ENCODE measurements around the gene CTIF.

Gene CTIF

DNA sequence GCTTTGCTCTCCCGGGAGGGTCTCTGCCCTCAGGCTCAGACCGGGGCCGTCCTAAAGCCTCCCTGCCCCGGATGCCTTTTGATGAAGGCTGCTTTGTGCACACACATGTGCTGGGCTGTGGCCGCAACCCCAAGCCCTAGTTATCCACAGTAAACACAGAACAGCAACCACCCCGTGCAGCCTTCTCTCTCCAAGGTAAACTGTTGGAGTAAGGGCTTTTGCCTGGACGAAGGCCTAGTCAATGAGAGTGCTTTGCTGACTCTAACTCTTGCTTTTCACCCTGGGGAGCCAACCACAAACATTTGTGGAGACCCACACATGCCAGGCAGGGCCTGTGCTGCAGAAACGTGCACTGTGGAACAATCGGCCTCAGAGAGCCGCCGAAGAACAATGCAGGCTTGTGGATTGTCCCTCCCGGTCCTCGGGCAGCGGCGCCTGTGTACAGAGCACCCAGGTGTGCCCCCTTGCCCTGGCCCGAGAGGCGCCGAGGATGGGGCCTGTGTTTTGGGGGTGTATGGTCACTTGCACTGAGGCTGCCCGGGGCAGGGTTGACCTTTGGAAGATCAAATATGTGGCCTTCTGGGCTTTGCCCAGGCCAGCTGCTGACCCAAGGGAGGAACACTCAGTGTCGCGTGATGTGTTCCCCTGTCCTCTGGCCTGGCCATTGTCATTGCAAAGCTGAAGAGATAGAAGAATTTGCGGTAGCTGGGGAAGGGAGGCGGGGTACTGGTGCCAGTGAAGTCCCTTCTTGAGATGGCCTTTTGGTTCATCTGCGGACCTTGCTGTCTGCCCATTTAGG is 37.0 kb downstream of the CTIF start:
- DNase-seq, result no peak

GRCh38 chr18:48576457-48576771 is 37.6 kb downstream of the CTIF start:
- no peak for DNase-seq

DNA sequence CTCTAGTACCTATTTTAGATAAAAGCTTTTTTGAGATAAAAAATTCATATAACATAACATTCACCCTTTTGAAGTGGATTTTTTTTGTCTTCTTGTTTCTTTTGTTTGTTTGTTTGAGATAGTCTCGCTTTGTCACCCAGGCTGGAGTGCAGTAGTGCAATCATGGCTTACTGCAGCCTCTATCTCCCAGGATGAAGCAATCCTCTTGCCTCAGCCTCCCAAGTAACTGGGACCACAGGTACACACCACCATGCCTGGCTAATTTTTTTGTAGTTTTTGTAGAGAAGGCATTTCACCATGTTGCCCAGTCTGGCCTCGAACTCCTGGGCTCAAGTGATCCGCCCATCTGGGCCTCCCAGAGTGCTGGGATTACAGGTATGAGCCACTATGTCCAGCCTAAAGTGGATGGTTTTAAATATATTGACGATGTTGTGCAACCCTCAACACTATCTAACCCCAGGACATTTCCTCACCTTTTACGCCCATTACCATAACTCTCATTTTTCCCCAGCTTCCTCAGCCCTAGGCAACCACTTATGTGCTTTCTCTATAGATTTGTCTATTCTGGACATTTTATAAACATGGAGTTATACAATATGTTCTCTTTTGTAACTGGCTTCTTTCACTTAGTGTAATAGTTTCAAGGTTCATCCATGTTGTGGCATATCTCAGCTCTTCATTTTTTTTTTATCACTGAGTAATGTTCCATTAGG is 38.8 kb downstream of the CTIF start:
- DNase-seq, result no peak

- DNase-seq, result no peak
These were observed 39.5 kb downstream of the CTIF start for GRCh38 chr18:48578289-48578688.

GRCh38 chr18:48580066-48580465 is 41.2 kb downstream of the CTIF start:
- DNase-seq, result no peak

DNA sequence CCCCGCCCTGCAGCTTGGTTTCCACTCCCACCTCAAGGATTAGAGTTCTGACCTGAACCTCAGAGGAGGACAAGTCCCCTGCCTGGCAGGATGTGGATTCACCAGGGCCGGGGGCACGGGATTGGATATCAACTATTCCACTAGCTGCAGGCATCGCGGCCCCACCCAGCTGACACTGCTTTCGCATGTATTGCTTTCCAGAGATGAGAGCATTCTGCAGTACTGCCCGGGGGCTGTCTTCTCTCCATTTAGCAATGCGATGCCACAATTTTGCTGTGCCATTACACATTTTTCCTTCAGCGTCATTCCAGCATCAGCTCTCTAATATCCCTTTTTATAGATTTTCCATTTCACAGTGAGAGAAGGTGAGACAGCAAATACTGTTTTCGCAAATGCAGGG is 42.0 kb downstream of the CTIF start:
- no peak for DNase-seq

DNA sequence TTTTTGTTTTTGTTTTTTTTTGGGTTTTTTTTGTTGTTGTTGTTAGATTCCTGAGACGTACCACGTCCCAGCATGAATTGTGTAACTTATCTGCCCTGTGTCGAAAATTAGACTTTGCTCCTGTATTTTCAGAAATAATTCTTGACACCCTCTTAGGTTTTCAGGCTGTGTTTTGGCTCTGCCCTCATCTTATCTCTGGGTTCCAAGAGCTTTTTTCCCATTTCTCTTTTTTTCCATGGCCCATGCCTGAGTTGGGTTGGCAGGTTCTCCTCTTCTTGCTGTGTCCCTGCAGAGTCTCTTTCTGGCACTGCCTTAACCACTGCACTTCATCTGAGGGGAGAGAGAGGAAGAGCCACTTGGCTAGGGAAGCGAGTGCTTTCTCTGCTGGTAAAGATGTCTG is 42.4 kb downstream of the CTIF start:
- no peak for DNase-seq

DNA sequence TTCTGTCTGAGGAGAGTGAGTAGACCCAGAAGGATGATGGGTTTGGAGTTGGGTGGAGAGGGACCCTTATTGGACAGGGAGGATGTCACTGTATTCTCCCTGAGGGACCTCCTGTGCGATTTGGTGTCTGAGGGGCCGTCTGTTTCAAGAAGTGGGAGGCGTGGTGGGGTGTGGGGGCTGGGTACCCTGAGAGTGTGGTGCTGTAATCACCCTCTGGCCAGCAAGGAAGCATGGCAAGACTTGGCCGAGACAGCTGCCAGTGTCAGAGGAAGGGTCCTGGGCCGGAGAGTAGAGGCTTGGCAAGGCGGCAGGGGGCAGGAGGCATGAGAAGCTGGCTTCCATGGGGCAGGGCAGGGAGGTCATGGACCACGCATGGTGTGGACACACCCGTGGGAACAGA is 43.1 kb downstream of the CTIF start:
- DNase-seq, result no peak

DNA sequence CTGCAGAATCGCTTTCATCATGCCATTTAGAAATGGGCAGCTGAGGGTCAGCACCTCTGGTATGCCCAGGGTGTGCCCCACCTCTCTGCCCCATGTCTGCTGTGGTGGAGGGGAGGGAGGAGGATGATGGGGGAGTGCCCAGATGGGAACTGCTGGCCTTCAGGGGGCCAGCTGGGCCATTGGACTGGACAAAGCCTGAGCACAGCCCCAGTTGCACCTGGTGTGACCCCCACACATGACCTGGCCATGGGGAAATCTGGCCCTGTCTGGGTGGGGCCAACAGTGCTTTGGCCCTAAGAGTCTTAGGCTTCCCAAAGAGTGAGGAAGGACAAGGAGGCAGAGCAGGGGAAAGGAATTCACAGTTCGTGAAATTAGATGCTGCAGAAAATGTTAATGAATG is 44.1 kb downstream of the CTIF start:
- no peak for DNase-seq

- DNase-seq, result no peak
These were observed 44.7 kb downstream of the CTIF start for GRCh38 chr18:48583573-48583972.

GRCh38 chr18:48589797-48590519 is 51.1 kb downstream of the CTIF start:
- no peak for DNase-seq

DNA sequence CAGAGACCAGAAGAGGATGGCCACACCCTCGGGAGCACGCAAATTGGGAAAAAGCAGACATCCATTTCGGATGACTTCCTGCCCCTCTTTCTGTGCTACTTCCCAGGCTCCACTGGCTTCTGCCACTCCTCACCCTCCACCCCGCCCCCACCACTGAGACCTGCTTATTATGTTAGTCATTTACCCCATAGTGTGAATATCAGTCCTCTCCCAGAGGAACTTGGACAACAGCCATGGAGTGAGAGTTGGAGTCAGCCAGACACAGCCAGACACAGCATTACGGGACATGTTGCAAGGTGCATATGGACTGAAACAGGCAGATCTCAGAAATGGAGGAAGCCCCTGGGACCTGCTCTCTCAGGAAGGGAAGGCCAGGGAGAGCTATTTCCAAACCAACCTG is 51.8 kb downstream of the CTIF start:
- no peak for DNase-seq

- DNase-seq, result no peak
These were observed 53.8 kb downstream of the CTIF start for GRCh38 chr18:48592540-48593171.

- DNase-seq, result no peak
These were observed 55.8 kb downstream of the CTIF start for GRCh38 chr18:48594471-48595094.

- no peak for DNase-seq
These were observed 56.9 kb downstream of the CTIF start for GRCh38 chr18:48595703-48596218.

DNA sequence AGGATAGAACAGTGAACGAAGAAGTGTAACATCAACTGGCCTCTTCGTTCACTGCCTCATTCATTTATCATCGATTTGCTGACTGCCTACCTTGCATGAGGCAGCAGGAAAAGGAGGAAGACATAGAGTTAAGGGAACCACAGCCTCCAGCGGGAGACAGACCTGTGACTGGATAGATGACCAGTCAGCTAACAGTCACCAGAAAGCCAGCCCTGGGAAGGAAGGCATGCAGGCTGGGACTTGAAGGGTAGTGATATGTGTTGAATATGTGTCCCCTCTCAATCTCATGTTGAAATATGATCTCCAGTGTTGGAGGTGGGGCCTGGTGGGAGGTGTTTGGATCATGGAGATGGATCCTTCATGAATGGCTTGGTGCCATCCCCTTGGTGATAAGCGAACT is 58.3 kb downstream of the CTIF start:
- no peak for DNase-seq

DNA sequence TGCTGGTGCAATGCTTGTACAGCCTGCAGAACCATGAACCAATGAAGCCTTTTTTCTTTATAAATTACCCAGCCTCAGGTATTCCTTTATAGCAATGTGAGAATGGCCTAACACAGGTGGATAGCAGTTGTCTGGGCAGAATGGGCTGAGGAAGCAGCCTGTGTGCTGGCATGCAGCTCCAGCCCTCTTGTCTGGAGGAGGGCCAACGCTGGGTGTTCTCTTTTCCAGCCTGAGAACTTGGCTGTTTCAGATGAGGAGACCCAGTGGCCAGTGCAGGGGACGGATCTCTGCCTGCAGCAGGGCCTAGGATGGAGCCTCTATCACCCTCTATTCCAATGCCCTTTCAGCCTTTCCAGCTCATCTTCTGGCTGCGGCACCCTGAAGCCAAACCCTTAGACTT is 58.8 kb downstream of the CTIF start:
- DNase-seq, result no peak

GRCh38 chr18:48599391-48599790 is 60.6 kb downstream of the CTIF start:
- DNase-seq, result no peak

DNA sequence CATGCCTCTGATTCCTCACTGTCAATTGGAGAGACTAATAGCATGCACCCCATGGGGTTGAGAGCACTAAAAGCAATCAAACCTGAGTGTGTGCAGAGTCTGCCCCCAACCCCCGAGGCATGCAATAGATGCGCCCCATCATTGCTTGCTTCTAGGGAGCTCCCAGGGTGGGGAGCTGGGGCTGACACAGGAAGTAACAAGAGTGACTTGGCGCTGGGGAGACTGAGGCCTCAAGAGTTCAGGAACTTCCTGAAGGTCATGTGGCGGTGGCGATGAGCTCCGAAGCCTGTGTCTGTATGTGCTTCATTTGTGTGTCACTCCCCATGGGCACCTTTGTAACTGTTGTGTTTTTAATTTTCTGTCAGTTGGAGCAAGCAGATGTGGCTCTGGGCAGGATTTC is 61.2 kb downstream of the CTIF start:
- no peak for DNase-seq

- no peak for DNase-seq
These were observed 61.7 kb downstream of the CTIF start for GRCh38 chr18:48600456-48601090.

DNA sequence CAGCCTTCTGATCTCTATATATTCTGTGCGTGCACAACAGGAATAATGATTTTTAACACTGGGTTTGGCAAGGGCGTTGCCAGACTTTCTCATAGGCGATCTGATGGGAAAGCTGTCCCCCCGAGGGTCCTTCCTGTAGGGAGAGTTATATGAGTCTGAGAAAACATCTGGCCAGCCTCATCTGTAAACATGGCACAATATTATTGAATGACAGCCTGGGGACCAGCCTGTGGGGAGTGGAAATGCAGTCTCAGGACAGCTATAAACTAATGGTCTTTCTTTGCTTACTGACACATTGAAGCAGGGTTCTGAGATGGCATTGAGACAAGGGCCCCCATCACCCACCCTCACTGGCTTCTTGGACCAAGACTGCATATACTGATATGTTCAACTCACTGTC is 62.5 kb downstream of the CTIF start:
- DNase-seq, result no peak

DNA sequence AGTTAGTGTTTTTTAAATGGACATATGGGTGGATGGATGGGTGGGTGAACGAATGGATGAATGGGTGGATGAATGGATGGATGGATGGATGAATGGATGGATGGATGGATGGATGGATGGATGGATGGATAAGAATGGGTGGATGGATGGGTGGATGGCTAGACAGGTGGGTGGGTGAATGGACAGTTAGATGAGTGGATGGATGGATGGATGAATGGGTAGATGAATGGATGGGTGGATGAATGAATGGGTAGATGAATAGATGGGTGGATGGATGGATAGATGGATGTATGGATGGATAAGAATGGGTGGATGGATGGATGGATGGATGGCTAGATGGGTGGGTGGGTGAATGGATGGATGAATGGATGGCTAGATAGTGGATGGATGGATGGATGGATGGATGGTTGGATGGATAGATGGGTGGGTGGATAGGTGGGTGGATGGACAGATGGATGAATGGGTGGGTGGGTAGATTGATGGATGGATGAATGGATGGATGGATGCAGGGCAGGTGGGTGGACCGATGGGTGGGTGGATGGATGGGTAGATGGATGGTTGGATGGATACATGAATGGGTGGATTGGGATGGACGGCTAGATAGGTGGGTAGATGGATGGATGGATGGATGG is 64.0 kb downstream of the CTIF start:
- no peak for DNase-seq
